ENCODE measurements around the gene BANP.

GRCh38 chr16:87966064-87966645 is 14.9 kb downstream of the BANP start:
- no peak for TF ChIP-seq CTCF (IDR thresholded peaks at IDR 0.05)
- TF ChIP-seq E2F4 (CRISPR knock-in tag; IDR thresholded peaks at IDR 0.05; ENCODE audit: borderline replicate concordance, low read depth) = no peak
- TF ChIP-seq NFYB (CRISPR knock-in tag; conservative IDR thresholded peaks at IDR 0.05; ENCODE audit: low read depth) = no peak
- TF ChIP-seq USF1 (CRISPR knock-in tag; IDR thresholded peaks at IDR 0.05) = no peak
- no peak for TF ChIP-seq TEAD4 (CRISPR knock-in tag; IDR thresholded peaks at IDR 0.05)
- no peak for TF ChIP-seq GRHL2 (CRISPR knock-in tag; IDR thresholded peaks at IDR 0.05; ENCODE audit: insufficient replicate concordance, severe bottlenecking)
- TF ChIP-seq, protein P1, sequence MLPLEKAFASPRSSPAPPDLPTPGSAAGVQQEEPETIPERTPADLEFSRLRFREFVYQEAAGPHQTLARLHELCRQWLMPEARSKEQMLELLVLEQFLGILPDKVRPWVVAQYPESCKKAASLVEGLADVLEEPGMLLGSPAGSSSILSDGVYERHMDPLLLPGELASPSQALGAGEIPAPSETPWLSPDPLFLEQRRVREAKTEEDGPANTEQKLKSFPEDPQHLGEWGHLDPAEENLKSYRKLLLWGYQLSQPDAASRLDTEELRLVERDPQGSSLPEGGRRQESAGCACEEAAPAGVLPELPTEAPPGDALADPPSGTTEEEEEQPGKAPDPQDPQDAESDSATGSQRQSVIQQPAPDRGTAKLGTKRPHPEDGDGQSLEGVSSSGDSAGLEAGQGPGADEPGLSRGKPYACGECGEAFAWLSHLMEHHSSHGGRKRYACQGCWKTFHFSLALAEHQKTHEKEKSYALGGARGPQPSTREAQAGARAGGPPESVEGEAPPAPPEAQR (CRISPR knock-in tag; IDR thresholded peaks at IDR 0.05) = no peak

Data from WTC11 (cell line).